SU-DHL-6 (cell line): ENCODE results near the gene TAF8.

Experiments used
- H2AFZ ChIP-seq: fragments of 200-600 bp; sonication (generic); 2 replicates; pipeline ENCODE4 v1.6.1; 2014; ENCODE audit warnings: low read depth, mild to moderate bottlenecking, moderate library complexity, mixed read lengths, antibody characterized with exemption, low read length; ENCODE audit not compliant: severe bottlenecking
- H3F3A ChIP-seq: fragments of 200-600 bp; shearing (Covaris generic); 2 replicates; pipeline ENCODE4 v1.6.0; 2016; ENCODE audit warnings: antibody characterized with exemption, mild to moderate bottlenecking; ENCODE audit not compliant: insufficient read depth
- H3K27ac ChIP-seq: fragments of 200-600 bp; sonication (generic); 2 replicates; pipeline ENCODE4 v1.5.1; 2016; ENCODE audit warnings: low read depth, mild to moderate bottlenecking, low read length, moderate library complexity, mixed read lengths
- H3K27me3 ChIP-seq: fragments of 200-600 bp; sonication (generic), shearing (Covaris generic); 2 replicates; pipeline ENCODE4 v1.6.0; 2014; ENCODE audit warnings: mild to moderate bottlenecking, low read length
- H3K36me3 ChIP-seq: fragments of 200-600 bp; sonication (generic); 2 replicates; pipeline ENCODE4 v1.6.1; 2014; ENCODE audit warnings: mild to moderate bottlenecking, low read length, mixed read lengths
- H3K4me2 ChIP-seq: fragments of 300-600, 200-600 bp; shearing (Covaris generic), sonication (generic); 2 replicates; pipeline ENCODE4 v1.6.0; 2014; ENCODE audit warnings: low read length, low read depth, mild to moderate bottlenecking; ENCODE audit not compliant: poor library complexity, severe bottlenecking
- H3K4me3 ChIP-seq: fragments of 200-600 bp; sonication (generic); 2 replicates; pipeline ENCODE4 v1.5.1; 2014; ENCODE audit warnings: antibody characterized with exemption, low read length, mild to moderate bottlenecking, mixed read lengths; ENCODE audit not compliant: insufficient read depth, poor library complexity, severe bottlenecking
- H3K79me2 ChIP-seq: fragments of 200-600 bp; sonication (generic); 2 replicates; pipeline ENCODE4 v1.6.1; 2014; ENCODE audit warnings: mild to moderate bottlenecking, low read length, moderate library complexity; ENCODE audit not compliant: insufficient read depth
- H3K9ac ChIP-seq: fragments of 200-600 bp; sonication (generic); 2 replicates; pipeline ENCODE4 v1.7.0; 2014; ENCODE audit warnings: mild to moderate bottlenecking, low read length
- H3K9me2 ChIP-seq: fragments of 200-600 bp; sonication (generic); replicated peaks from 2 replicates; pipeline ENCODE4 v1.6.1; 2014; ENCODE audit warnings: low read length; ENCODE audit not compliant: insufficient read depth
- H3K9me3 ChIP-seq: fragments of 200-600 bp; sonication (generic); 2 replicates; pipeline ENCODE4 v1.6.1; 2014; ENCODE audit warnings: low read length, mixed read lengths; ENCODE audit not compliant: insufficient read depth
- H4K20me1 ChIP-seq: fragments of 200-600 bp; sonication (generic); 2 replicates; pipeline ENCODE4 v1.6.1; 2014; ENCODE audit warnings: low read depth, mild to moderate bottlenecking, antibody characterized with exemption, low read length, moderate library complexity, mixed read lengths
- EZH2phosphoT487 ChIP-seq: fragments of 200-600 bp; sonication (generic), shearing (Covaris generic); conservative IDR thresholded peaks from 2 replicates; pipeline ENCODE4 v1.6.1; 2018; ENCODE audit warnings: mild to moderate bottlenecking, antibody characterized with exemption, low read length, moderate library complexity, mixed read lengths
- TF ChIP-seq, protein P1 (sequence below): fragments of 200-600 bp; sonication (generic); IDR thresholded peaks from one replicate; pipeline ENCODE4 v1.5.1; 2017; ENCODE audit warnings: antibody characterized with exemption, mild to moderate bottlenecking, low read length, moderate library complexity; ENCODE audit not compliant: insufficient read depth, poor library complexity, severe bottlenecking

Gene TAF8

DNA sequence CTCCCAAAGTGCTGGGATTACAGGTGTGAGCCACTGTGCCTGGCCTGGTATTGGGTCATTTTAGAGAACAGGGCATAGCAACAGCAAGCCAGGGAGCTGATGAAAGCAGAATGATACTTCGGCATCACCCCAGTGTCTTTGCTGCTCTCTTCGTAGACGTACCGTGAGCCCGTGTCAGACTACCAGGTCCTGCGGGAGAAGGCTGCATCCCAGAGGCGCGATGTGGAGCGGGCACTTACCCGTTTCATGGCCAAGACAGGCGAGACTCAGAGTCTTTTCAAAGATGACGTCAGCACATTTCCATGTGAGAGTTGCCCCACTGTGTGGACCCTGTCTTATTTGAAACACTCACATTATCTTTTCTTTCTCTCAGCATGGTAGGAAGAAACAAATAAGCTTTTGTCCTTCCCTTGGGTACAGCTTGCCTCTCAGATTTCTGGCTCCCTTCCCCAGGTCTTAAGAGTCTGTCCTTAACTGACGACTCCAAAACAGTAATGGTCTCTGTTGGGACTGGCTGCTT, 15.9 kb downstream of the TAF8 start:
- Histone ChIP-seq H3K4me3 (no peak overlapping the region), H3K79me2 (no peaks in the 10 kb centered on the region), H3K27me3 (no peaks in the 10 kb centered on the region), H3F3A (no peaks in the 10 kb centered on the region; the same call in 1 of the 2 replicates), H3K27ac (no peak overlapping the region), H2AFZ (no peak overlapping the region), H3K9me3 (no peaks in the 10 kb centered on the region), H3K4me2 (no peak overlapping the region), H3K9me2 (no peaks in the 10 kb centered on the region), H3K9ac (no peak overlapping the region), H3K36me3 (peaks cover 22% of the 10 kb centered on the region), H4K20me1 (no peaks in the 10 kb centered on the region)
- TF ChIP-seq, protein P1, sequence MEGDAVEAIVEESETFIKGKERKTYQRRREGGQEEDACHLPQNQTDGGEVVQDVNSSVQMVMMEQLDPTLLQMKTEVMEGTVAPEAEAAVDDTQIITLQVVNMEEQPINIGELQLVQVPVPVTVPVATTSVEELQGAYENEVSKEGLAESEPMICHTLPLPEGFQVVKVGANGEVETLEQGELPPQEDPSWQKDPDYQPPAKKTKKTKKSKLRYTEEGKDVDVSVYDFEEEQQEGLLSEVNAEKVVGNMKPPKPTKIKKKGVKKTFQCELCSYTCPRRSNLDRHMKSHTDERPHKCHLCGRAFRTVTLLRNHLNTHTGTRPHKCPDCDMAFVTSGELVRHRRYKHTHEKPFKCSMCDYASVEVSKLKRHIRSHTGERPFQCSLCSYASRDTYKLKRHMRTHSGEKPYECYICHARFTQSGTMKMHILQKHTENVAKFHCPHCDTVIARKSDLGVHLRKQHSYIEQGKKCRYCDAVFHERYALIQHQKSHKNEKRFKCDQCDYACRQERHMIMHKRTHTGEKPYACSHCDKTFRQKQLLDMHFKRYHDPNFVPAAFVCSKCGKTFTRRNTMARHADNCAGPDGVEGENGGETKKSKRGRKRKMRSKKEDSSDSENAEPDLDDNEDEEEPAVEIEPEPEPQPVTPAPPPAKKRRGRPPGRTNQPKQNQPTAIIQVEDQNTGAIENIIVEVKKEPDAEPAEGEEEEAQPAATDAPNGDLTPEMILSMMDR: no peak
- TF ChIP-seq EZH2phosphoT487: no peak

DNA sequence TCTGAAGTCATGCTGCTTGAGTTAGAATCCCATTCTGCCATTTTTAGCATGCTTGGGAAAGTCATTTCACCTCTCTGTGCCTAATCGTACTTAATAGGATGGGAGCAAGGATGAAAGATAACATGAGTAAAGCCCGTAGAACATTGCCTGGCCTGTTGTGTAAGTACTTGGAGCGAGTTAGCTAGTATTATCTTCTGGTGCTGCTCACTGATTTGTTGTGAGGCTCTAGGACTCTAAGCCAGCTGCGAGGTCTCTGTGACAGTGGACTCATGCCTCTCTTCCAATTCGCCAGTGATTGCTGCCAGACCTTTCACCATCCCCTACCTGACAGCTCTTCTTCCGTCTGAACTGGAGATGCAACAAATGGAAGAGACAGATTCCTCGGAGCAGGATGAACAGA, 17.8 kb downstream of the TAF8 start:
- Histone ChIP-seq H2AFZ (no peak overlapping the region), H3K36me3 (peaks cover 11% of the 10 kb centered on the region; the same call in 1 of the 2 replicates)
- no peak for TF ChIP-seq EZH2phosphoT487
- TF ChIP-seq, protein P1: no peak

DNA sequence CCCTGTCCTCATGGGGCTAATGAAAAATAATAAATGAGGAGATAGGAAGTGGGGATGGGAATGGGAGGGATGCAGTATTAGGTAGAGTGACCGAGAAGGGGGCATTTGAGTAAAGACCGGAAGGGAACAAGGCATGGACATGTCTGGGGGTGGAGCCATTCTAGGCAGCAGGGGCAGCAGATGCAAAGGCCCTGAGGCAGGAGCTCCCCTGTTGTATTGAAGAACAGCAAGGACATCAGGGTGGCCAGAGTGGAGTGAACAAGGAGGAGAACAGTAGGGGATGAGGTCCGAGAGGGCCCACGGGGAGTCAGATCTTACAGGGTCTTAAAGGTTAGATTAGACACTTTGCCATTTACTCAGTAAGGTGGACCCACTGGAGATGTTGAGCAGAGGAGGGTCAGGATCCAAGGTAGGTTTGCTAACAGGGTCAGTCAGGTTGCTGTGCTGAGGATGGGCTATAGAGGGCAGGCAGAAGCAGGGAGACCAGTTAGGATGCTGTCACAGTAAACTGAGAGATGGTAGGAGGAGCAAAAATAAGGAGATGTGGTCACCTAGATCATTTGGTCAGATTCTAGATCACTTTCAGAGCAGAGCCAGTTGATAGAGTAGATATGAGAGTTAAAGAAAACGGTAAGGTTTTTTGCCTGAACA, 18.7 kb downstream of the TAF8 start:
- Histone ChIP-seq H3K4me3 (no peak overlapping the region), H3K79me2 (no peaks in the 10 kb centered on the region), H3K27ac (no peak overlapping the region), H3F3A (no peaks in the 10 kb centered on the region), H3K4me2 (no peak overlapping the region), H3K9me3 (no peaks in the 10 kb centered on the region), H2AFZ (no peak overlapping the region), H3K27me3 (no peaks in the 10 kb centered on the region), H3K9ac (no peak overlapping the region), H3K36me3 (peaks cover 12% of the 10 kb centered on the region; the same call in 1 of the 2 replicates), H4K20me1 (no peaks in the 10 kb centered on the region), H3K9me2 (no peaks in the 10 kb centered on the region)
- TF ChIP-seq EZH2phosphoT487: no peak
- TF ChIP-seq, protein P1: no peak

More for the DNA sequence above, 17.8 kb downstream of the TAF8 start:
- Histone ChIP-seq H4K20me1 (no peaks in the 10 kb centered on the region), H3F3A (no peaks in the 10 kb centered on the region), H3K4me2 (no peak overlapping the region), H3K27ac (no peak overlapping the region), H3K79me2 (no peaks in the 10 kb centered on the region), H3K9me3 (no peaks in the 10 kb centered on the region), H3K4me3 (no peak overlapping the region), H3K27me3 (no peaks in the 10 kb centered on the region), H3K9ac (no peak overlapping the region), H3K9me2 (no peaks in the 10 kb centered on the region)
